ENCODE results near the gene SLC6A16. TPM values are rescaled to one million over a fixed set of nuclear protein-coding genes. Genes with fewer than 3 reads are reported as not detected.

Gene SLC6A16
- total RNA-seq, 2 experiments from 2014 or later, result 0.61 to 1.1 TPM

GRCh38 chr19:49337267-49338022, 12.5 kb upstream of the SLC6A16 start:
- CTCF ChIA-PET, result interaction anchor here (0.6 to 2.4 kb wide), 4 partner anchors 10 to 70 kb away, joined by 4 to 10 read pairs (median 5); no protein-coding TSS in a partner anchor
- no peaks in the 10 kb centered on the region for H3K9me3 Mint-ChIP-seq
- ATAC-seq, result no peak
- TF ChIP-seq, protein P1, sequence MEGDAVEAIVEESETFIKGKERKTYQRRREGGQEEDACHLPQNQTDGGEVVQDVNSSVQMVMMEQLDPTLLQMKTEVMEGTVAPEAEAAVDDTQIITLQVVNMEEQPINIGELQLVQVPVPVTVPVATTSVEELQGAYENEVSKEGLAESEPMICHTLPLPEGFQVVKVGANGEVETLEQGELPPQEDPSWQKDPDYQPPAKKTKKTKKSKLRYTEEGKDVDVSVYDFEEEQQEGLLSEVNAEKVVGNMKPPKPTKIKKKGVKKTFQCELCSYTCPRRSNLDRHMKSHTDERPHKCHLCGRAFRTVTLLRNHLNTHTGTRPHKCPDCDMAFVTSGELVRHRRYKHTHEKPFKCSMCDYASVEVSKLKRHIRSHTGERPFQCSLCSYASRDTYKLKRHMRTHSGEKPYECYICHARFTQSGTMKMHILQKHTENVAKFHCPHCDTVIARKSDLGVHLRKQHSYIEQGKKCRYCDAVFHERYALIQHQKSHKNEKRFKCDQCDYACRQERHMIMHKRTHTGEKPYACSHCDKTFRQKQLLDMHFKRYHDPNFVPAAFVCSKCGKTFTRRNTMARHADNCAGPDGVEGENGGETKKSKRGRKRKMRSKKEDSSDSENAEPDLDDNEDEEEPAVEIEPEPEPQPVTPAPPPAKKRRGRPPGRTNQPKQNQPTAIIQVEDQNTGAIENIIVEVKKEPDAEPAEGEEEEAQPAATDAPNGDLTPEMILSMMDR (IDR thresholded peaks at IDR 0.05), result no peak
- H3K27ac Mint-ChIP-seq, result peak overlapping the region; percentile 9
- intact Hi-C loops (cut with micrococcal nuclease), result no loop called here
- peak overlapping the region; percentile 99 for H3K4me3 Mint-ChIP-seq
- DNase-seq, result no peak
- H3K36me3 Mint-ChIP-seq (ENCODE audit: low read depth), result peaks cover 34% of the 10 kb centered on the region
- H3K4me1 Mint-ChIP-seq (ENCODE audit: low read depth), result peaks cover 51% of the 10 kb centered on the region
- H3K27me3 Mint-ChIP-seq, result no peaks in the 10 kb centered on the region
- POLR2A ChIA-PET, result interaction anchor here (0.6 to 1.4 kb wide), 3 partner anchors 10 to 81 kb away, joined by 3 to 4 read pairs (median 4); partner anchors contain the start of gene DKKL1

DNA sequence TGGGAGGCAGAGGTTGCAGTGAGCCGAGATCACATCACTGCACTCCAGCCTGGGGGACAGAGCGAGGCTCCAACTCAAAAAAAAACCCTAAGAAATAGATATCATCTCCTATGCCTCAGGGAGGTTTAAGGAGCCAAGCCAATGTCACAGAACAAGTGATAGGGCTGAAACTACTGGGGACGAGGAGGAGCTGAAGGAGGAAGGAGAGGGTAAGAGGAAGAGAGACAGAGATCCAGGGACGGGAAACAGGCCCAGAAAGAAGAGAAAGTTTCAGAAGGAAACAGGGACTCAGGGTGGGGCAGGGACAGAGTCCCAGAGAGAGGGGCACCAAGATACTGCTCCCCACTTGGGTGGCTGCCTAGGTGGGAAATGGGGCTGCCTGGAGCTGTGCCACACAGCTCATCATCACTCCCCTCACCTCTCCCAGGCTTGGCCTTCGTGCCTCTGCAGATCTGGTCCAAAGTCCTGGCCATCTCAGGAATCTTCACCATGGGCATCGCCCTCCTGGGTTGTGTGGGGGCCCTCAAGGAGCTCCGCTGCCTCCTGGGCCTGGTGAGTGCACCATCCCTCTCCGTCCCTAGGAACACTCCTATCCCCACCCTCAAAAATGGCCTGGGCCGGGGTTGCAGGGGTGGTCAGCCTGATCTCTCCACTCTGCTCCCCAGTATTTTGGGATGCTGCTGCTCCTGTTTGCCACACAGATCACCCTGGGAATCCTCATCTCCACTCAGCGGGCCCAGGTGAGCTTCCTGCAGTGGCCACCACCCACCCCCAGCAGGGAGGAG, 11.7 kb upstream of the SLC6A16 start:
- H3K4me1 Mint-ChIP-seq (ENCODE audit: low read depth), result peaks cover 56% of the 10 kb centered on the region

GRCh38 chr19:49335784-49336481, 10.9 kb upstream of the SLC6A16 start:
- Mint-ChIP-seq H3K4me3 (peak overlapping the region; percentile 99), H3K27me3 (no peaks in the 10 kb centered on the region), H3K36me3 (ENCODE audit: low read depth) (peaks cover 35% of the 10 kb centered on the region), H3K4me1 (ENCODE audit: low read depth) (peaks cover 61% of the 10 kb centered on the region), H3K9me3 (no peaks in the 10 kb centered on the region), H3K27ac (peak overlapping the region; percentile 100)
- TF ChIP-seq, protein P1 (IDR thresholded peaks at IDR 0.05), result no peak
- ATAC-seq, result peak; percentile 41
- CTCF ChIA-PET, result interaction anchor here (1.2 to 2.4 kb wide), 5 partner anchors 8 to 69 kb away, joined by 4 to 10 read pairs (median 5); no protein-coding TSS in a partner anchor
- intact Hi-C loops (cut with micrococcal nuclease), result no loop called here
- POLR2A ChIA-PET, result interaction anchor here (0.6 to 1.4 kb wide), 7 partner anchors 12 to 152 kb away, joined by 3 to 4 read pairs (median 3); partner anchors contain the start of gene DKKL1
- DNase-seq, result peak; percentile 66

More for the DNA sequence above, 11.7 kb upstream of the SLC6A16 start:
- no peaks in the 10 kb centered on the region for H3K27me3 Mint-ChIP-seq
- ATAC-seq (no peak), DNase-seq (no peak)
- CTCF ChIA-PET, result interaction anchor here (1.2 to 2.4 kb wide), 3 partner anchors 9 to 70 kb away, joined by 4 to 10 read pairs (median 5); no protein-coding TSS in a partner anchor
- peaks cover 34% of the 10 kb centered on the region for H3K36me3 Mint-ChIP-seq (ENCODE audit: low read depth)
- POLR2A ChIA-PET, result interaction anchor here (0.5 to 1.4 kb wide), 7 partner anchors 11 to 152 kb away, joined by 3 to 4 read pairs (median 3); partner anchors contain the start of gene DKKL1
- intact Hi-C loops (cut with micrococcal nuclease), result no loop called here
- TF ChIP-seq, protein P1 (IDR thresholded peaks at IDR 0.05), result no peak
- peak overlapping the region; percentile 99 for H3K4me3 Mint-ChIP-seq
- peak overlapping the region; percentile 100 for H3K27ac Mint-ChIP-seq
- no peaks in the 10 kb centered on the region for H3K9me3 Mint-ChIP-seq

- no peaks in the 10 kb centered on the region for H3K27me3 Mint-ChIP-seq
- peaks cover 34% of the 10 kb centered on the region for H3K36me3 Mint-ChIP-seq (ENCODE audit: low read depth)
- H3K4me1 Mint-ChIP-seq (ENCODE audit: low read depth), result peaks cover 61% of the 10 kb centered on the region
- CTCF ChIA-PET, result interaction anchor here (1.2 to 1.7 kb wide), 3 partner anchors 13 to 67 kb away, joined by 4 to 8 read pairs (median 5); no protein-coding TSS in a partner anchor
- TF ChIP-seq, protein P1 (IDR thresholded peaks at IDR 0.05), result no peak
- POLR2A ChIA-PET, result interaction anchor here (0.7 to 1.2 kb wide), 5 partner anchors 13 to 154 kb away, joined by 3 to 5 read pairs (median 3); no protein-coding TSS in a partner anchor
- DNase-seq (peak; percentile 77), ATAC-seq (peak; percentile 50)
- peak within 1 kb of the TSS; percentile 99 for H3K4me3 Mint-ChIP-seq
- intact Hi-C loops (cut with micrococcal nuclease), result no loop called here
- H3K27ac Mint-ChIP-seq, result peak within 1 kb of the TSS; percentile 100
- H3K9me3 Mint-ChIP-seq, result no peaks in the 10 kb centered on the region
Observed at GRCh38 chr19:49335071-49335783, 10.2 kb upstream of the SLC6A16 start, which contains the start of gene CD37. TSS of gene CD37 (plus strand) at chr19:49335406. CDS start at chr19:49335541, 135 bp downstream.

All from activated CD8-positive, alpha-beta T cell treated with anti-CD3 and anti-CD28 coated beads for 36 hours (primary cell).